Mucosa of descending colon (tissue), 3 donors: ENCODE data around the gene CLSTN2. TPM values are rescaled to one million over a fixed set of nuclear protein-coding genes. Genes with fewer than 3 reads are reported as not detected.

Experiments
- ATAC-seq: fragments of 200-7000 bp; cut with Tn5 transposase; one replicate; pipeline ENCODE4 v1.9.1; 2020; ENCODE audit warnings: mild to moderate bottlenecking, moderate library complexity
- DNase-seq, 3 donors: peaks; one replicate each; pipeline ENCODE4 v3.0.0-alpha.2; 2020
- H3K36me3 ChIP-seq: fragments of 200-600 bp; one replicate; pipeline ENCODE4 v1.8.0; 2021; ENCODE audit warnings: low read depth, mild to moderate bottlenecking
- H3K4me1 ChIP-seq: fragments of 200-600 bp; one replicate; pipeline ENCODE4 v1.8.0; 2021; ENCODE audit warnings: low read depth, mild to moderate bottlenecking
- H3K4me3 ChIP-seq: fragments of 200-600 bp; one replicate; pipeline ENCODE4 v1.8.0; 2021; ENCODE audit warnings: mild to moderate bottlenecking
- H3K9me3 ChIP-seq: fragments of 200-600 bp; one replicate; pipeline ENCODE4 v1.8.0; 2021; ENCODE audit warnings: mild to moderate bottlenecking
- CTCF ChIP-seq: fragments of 200-600 bp; IDR thresholded peaks from one replicate; pipeline ENCODE4 v1.8.0; 2022; ENCODE audit warnings: antibody characterized with exemption, mild to moderate bottlenecking
- intact Hi-C, 2 donors: fragments of 100-400 bp; cut with DNase I in 1 of 2; cut with micrococcal nuclease in 1 of 2; formaldehyde crosslinking; loops; one replicate each; pipeline versions ENCODE4 v1.11.0 to v1.11.1; 2022; cut with DNase I, micrococcal nuclease
- total RNA-seq, 3 donors: library from RNA; stranded (reverse); fragmentation: NEBNext Ultra II Directional in 2 of 3; extraction: Animal tissue kit (Norgen Biotek cat#: 25700) in 2 of 3; gene quantifications; one replicate each; pipeline versions ENCODE4 v1.2.1 to v1.2.4, GENCODE V29; 2021 to 2023
- donor health status: DM: no; HTN: no; CAD: no; lungs with moderate emphysema.
- donor health status: DM: no; HTN: no; CAD: no.
- donor health status: DM: no; HTN: yes; CAD: no.

The CLSTN2 gene
- total RNA-seq, 3 donors from 2014 or later: 0.90 to 5.3 (median 2.5) TPM

- no peak for TF ChIP-seq CTCF
- DNase-seq (no peak), ATAC-seq (no peak)
- Histone ChIP-seq H3K4me1 (no peaks in the 10 kb centered on the region), H3K36me3 (no peaks in the 10 kb centered on the region), H3K9me3 (no peaks in the 10 kb centered on the region), H3K4me3 (no peak overlapping the region)
- intact Hi-C loops: no loop called here
Observed at GRCh38 chr3:140397847-140398246, 462.9 kb downstream of the CLSTN2 start.

- no peak for DNase-seq
- no peak for ATAC-seq
- no peak overlapping the region for H3K4me3 ChIP-seq
- no peaks in the 10 kb centered on the region for H3K36me3 ChIP-seq
- intact Hi-C loops: no loop called here
- no peak for TF ChIP-seq CTCF
- no peaks in the 10 kb centered on the region for H3K4me1 ChIP-seq
- no peaks in the 10 kb centered on the region for H3K9me3 ChIP-seq
Observed at GRCh38 chr3:140398387-140398786, 463.4 kb downstream of the CLSTN2 start.

- no peak for ATAC-seq
- H3K36me3 ChIP-seq: no peaks in the 10 kb centered on the region
- intact Hi-C loops: no loop called here
- H3K9me3 ChIP-seq: no peaks in the 10 kb centered on the region
- H3K4me3 ChIP-seq: no peak overlapping the region
- TF ChIP-seq CTCF: no peak
- no peaks in the 10 kb centered on the region for H3K4me1 ChIP-seq
- DNase-seq: no peak
Observed at GRCh38 chr3:140399871-140400270, 464.9 kb downstream of the CLSTN2 start.

- H3K4me1 ChIP-seq: no peaks in the 10 kb centered on the region
- intact Hi-C loops: no loop called here
- DNase-seq (no peak), ATAC-seq (no peak)
- no peaks in the 10 kb centered on the region for H3K9me3 ChIP-seq
- no peaks in the 10 kb centered on the region for H3K36me3 ChIP-seq
- no peak overlapping the region for H3K4me3 ChIP-seq
- no peak for TF ChIP-seq CTCF
Observed at GRCh38 chr3:140403079-140403478, 468.1 kb downstream of the CLSTN2 start.

- TF ChIP-seq CTCF: no peak
- H3K4me3 ChIP-seq: no peak overlapping the region
- DNase-seq: no peak
- no peaks in the 10 kb centered on the region for H3K4me1 ChIP-seq
- no peaks in the 10 kb centered on the region for H3K36me3 ChIP-seq
- intact Hi-C loops: no loop called here
- ATAC-seq: no peak
- H3K9me3 ChIP-seq: no peaks in the 10 kb centered on the region
Observed at GRCh38 chr3:140403608-140404007, 468.6 kb downstream of the CLSTN2 start.

- no peaks in the 10 kb centered on the region for H3K4me1 ChIP-seq
- intact Hi-C loops: no loop called here
- H3K36me3 ChIP-seq: no peaks in the 10 kb centered on the region
- no peak for ATAC-seq
- no peaks in the 10 kb centered on the region for H3K9me3 ChIP-seq
- no peak overlapping the region for H3K4me3 ChIP-seq
- no peak for TF ChIP-seq CTCF
- no peak for DNase-seq
Observed at GRCh38 chr3:140406655-140407054, 471.7 kb downstream of the CLSTN2 start.
